Stimulated activated CD8-positive, alpha-beta memory T cell treated with anti-CD3 and anti-CD28 coated beads, Interleukin-2, amount 100 ng/mL, for 48 hours (primary cell): Measurements from ENCODE around the gene AGR3.

Experiments
- DNase-seq, 2 donors: peaks; one replicate each; pipeline ENCODE4 v3.0.0-alpha.2; 2020; ENCODE audit warnings: low read depth in 2 of 2

AGR3 gene

DNA sequence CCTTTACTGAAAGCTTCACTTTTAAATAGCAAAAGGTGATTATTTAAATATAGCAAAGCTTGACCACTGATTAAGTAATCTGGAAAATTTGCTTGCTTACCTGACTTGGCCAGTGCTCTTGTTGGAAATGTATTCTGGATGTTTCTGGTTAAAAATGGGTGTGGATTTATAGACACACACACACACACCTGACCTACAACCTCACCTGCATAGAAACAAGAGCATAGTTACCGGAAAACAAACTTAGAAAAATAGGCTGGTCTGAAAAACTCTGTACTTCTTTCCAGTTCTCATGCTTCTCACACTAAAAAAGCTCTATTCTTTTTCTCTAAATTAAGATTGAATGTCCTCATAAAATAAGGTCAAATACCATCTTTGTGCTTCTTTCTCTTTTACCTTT is at the start of gene AGR3:
Gene AGR3 (minus strand): TSS at position 140 of the 400 bp plus-strand sequence. CDS start 3,365 bp downstream, outside the sequence.
- no peak for DNase-seq

DNA sequence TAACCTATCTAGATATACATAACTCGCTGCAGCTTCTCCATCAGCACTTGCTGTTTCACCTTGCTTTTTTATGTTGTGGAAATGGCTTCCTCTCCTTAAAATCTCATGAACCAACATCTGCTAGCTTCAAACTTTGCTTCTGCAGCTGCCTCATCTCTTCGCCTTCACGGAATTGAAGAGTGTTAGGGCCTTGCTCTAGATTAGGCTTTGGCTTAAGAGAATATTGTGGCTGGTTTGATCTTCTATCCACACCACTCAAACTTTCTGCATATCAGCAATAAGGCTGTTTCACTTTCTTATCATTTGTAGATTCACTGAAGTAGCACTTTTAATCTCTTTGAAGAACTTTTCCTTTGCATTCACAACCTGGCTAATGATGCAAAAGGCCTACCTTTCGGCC is 49.2 kb upstream of the AGR3 start:
- no peak for DNase-seq

DNA sequence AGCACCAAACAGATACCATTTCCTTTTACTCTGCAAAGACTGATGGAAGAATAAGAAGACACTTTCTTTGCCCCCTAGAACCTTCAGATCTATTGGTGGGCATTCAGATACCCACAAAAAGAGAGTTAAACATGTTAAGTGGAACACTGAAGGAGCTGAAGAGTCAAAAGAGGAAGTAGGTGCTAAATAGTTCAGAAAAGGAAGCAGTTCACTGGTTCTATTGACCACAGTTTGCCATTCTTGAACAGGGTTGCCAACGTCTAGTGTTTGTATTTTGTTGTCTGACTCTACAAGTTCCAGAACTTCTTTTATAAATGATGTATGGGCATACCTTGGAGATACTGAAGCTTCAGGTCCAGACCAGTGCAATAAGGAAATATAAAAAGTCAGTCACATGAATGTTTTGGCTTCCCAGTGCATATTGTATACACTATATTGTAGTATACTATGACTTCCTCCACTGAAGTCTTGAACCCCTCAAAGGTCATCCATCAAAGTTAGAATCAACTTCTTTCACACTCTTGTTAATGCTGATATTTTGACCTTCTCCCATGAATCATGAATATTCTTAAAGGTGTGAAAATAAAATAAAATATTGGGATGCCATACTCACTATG is 47.5 kb upstream of the AGR3 start:
- no peak for DNase-seq

DNA sequence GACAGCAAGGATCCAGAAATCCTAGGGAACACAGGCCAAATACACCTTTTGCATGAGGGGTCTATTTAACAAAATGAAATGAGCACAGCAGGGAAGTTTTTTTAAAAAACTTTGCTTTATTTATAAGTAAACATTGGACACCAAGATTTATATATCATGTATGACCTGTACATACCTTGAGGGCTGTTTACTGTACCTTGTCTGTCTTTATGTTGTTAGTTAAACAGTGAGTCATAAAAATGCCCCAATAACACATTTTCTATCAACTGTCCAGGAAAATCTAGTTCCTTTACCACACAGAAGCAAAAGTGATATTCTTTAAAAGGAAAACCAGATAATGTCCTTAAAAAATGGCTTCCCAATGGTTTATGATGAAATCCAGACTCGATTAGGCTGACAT is 45.1 kb upstream of the AGR3 start:
- DNase-seq: no peak

DNA sequence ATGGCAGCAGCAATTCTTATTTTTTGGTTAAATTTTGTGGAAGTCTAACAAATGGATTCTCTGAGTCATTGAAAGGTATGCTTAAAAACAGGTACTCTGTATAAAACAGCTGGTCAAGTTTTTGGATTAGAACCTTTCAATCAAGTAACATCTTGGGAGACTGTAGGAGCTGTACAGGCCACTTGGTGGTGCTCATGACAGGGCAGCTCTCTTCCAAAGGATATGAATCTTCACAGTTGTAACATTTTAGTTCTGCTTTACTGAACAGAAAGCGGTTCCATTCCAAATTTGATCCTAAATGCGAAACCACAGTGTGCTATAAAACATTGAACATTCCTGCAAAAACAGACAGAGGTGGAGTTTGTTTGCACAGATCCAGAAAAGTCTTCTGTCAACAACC is 44.5 kb upstream of the AGR3 start:
- no peak for DNase-seq

DNA sequence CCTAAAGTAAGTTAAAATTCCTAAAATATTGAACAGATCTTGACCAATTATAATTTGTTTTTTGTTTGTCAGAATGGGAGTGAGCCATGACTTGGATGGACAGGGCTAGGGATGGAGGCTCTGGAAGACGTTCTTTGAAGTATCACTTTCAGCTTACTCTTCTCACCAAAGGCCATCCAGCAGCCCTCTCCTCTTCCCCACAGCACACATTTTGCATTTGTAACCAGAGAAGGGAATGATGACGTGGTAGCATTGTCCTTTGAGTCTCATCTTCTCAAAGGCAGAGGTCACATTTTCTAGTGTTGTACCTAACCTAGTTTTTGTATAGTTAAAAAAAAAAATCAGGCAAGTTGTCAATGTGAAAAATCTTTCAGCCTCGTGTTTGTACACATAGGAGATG is 43.8 kb upstream of the AGR3 start:
- DNase-seq: no peak

DNA sequence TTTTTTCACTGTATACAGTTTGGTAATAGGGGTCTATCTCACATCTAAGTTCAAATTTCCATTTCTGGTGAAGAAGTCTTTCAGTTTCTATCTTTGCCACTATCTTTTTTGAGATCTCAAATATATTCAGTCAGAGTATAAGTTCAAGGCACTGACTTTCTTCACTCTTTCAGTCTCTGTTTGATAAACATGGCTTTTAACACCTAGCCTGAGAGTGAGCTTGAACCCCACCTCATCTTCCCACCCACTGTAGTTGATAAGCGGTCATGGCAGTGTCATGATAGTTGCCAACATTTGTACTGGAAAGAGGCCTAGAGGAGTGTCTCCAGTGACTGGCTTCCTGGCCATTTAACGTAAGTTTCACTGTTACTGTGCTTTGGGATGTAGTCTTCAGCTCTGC is 41.2 kb upstream of the AGR3 start:
- no peak for DNase-seq

DNA sequence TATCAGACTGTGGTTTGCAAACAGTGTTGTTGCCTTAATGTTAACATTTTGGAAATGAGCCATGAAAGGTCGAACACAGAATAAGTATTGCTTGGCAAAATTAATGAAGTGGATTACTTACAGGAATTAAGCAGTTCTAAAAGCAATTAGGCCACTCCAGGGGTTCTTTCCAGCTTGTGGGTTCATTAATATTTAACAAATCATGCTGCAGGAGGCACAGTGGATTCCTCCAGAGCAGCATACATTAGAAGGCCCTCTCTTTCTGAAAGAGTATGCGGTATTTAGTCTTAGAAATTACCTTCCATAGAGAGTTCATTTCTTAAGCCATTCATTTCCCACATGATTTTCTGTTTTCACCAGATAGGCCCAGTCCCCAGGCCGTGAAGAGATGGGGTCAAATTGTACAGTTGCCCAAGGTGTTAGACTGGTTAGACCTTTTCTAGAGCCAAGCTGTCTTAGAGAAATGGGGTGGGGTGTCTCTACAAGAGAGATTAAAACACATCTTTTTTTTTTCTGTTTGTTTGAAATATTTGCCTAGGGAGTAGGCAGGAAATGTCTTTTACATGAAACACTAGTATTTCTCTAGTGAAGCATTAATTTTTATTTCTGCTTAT is 40.0 kb upstream of the AGR3 start:
- no peak for DNase-seq

DNA sequence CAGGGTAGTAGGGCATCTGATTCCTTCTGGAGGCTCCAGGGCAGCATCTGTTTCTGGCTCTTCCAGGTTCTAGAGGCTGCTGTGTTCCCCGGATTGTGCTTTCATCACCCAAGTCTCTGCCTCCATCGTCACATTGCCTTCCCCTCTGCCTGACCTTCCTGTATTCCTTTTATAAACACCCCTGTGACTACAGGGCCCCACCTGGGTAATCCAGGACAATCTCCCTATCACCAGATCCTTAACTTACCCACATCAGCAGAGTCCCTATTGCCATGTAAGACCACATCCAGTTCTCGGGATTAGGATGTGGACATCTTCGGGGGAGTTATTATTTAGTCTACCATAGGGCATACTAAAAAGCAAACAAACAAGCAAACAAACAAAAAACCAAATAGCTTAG is 39.4 kb upstream of the AGR3 start:
- no peak for DNase-seq

DNA sequence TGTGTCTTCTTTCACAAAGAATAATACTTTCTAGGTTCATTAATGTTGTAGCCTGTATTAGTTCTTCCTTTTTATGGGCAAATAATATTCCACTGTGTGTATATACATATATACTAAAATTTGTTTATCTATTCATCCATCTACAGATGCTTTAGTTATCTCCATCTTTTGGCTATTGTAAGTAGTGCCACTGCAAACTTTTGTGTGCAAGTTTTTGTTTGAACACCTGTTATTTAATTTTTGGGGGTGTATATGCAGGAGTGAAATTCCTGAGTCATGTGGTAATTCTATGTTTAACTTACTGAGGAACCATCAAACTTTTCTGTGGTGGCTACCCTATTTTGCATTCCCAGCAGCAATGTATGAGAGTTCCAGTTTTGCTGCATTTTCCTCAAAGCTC is 37.7 kb upstream of the AGR3 start:
- DNase-seq: no peak

DNA sequence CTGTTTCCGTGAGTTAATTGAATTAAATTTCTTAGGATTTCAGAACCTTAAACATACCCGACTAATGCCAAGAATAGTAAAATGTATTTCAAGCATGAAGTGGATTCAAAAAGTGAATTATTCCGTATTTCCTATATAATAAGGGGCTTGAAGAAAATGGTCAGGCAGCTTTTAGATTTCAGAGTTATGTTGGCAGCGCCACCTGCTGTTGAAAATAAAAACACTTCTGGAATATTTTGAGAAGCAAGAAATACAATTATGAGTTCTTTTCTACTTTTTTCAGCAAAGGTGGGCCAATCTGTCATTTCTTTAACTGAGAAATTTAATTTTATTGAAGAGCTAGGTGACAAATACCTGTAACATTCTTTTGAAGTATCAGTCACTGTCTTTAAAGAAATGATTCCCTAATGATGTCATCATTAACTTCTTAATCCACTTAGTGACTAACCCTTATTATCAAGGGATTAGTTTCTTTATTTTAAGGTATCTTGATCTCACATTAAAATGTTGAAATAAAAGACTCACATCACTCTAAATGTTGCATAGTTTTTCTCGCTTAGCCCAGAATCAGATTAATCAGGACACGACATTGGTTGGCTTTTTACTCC is 36.6 kb upstream of the AGR3 start:
- DNase-seq: no peak

DNA sequence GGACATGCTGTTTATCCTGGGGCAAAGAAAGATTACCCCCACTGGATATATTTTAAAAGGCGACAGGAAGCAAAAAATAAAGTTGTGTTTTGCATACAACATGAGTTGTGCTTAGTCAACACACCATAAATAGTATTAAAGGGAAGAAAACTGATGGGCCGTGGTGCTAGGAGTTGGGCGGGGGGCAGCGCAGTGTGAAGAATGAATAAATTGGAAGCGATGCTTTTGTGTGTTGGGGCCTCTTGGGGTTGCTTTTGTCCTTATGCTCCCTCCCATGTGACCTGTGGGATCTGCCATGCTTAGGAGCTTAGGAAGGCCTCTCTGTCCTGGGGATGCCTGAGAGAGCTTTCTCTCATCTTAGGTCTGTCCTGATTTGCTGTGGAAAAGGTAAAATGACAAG is 35.0 kb upstream of the AGR3 start:
- DNase-seq: no peak

DNA sequence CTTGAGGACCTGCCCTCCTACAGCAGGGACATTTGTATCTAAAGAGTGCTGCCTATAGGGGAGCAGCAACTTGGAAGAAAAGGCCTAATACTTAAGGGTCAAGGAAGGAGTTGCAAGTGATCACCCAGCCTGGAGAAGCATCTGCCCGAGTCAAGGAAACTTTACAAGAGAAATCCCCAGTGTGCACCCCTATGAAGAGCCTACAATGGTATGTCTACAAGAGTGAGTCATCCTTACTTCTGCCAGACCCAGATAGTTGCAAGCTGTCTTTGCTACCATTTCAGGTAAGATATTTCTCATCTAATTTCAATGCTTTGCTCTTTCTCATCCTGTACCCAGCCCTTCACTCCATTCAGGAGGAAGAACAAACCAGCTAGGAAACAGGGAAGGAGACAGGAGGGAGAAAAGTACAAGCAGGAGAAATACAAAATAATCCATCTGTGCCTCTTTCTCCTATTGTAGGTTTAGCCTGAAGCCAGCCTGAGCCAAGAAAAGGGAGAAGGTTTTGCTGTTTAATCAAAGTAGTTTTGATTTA is 34.4 kb upstream of the AGR3 start:
- DNase-seq: no peak

DNA sequence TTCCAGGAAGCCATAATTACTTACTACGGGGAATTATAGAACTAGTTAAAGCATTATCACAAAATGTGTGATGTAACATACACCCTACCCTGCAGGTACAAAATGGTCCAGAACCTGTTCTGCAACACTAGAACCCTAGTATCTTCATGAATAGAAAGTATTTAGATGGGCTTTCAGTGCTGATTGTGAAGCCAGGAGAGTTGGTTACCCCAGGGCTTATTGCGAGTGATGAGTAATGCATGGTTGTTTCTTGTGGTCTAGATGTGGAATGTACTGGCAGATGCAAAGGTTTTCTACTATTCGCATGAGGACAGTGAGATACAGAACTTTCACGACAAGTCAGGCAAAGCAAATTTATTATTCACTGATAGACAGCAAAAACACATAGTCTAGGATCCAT is 33.6 kb upstream of the AGR3 start:
- no peak for DNase-seq

DNA sequence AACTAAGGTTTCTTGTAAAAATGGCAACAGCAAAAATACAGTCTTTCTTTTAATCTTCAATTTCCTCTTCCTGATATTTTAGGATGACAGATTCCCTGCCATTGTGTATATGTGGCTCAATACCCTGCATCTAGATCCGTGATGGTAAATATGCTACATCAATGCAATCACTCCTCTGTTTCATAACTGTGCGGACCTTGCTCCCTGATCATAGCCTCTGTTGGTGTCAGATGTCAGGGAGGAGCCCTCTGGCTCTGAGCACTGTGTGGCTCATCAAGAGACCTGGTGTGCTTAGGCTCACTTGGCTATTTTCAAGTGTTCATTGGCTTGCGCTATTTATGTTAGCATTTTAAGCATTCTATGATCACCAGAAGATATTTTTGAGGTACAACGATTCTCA is 33.0 kb upstream of the AGR3 start:
- no peak for DNase-seq

DNA sequence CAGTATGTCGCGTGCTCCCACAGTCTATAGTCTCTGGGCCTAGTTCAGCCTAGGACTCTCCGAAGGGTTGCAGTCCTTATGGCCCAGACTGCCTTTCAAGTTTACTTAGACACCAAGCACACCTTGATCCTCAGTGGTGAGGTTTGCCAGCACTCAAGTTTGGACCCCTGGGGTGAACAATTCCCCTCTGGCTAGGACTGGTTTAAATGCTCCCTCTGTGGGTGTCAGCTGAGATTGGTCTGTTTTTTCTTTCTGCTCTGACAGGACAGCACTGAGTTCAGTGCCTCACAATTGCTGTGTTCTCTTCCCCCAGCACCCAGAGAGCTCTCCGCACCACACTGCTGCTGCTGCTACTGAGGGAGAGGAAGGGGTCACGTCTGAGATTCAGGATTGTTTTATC is 31.9 kb upstream of the AGR3 start:
- no peak for DNase-seq

DNA sequence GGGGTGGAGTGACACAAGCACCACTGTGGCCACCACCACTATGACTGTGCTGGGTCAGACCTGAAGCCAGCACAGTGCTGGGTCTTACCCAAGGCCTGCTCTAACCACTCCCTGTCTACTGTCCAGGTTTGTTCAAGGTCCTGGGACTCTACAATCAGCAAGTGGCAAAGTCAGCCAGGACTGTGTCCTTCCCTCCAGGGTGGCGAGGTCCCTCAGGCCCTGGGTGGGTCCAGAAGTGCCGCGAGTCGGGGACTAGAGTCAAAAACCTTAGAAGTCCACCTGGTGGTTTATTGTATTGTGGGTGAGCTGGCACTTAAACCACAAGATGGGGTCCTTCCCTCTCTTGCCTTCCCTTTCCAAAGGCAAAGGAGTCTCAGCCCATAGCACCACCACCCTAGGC is 30.8 kb upstream of the AGR3 start:
- DNase-seq: no peak

DNA sequence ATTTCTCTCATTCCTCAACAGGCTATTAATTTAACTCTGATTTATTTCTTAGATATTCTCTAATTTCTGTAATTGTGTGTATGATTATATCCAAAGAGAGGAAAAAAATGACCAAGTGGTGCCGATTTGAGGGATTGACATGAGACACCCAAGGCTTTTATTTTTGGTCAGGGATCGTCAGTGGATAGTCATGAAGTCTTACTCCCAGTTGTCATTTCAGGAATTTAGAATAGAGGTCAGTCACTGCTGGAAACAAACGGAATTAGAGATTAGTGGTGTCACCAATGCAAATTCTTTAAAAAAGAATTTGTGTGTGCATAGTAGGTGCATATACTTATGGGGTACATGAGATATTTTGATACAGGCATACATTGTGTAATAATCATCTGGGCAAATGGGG is 26.8 kb upstream of the AGR3 start:
- no peak for DNase-seq

DNA sequence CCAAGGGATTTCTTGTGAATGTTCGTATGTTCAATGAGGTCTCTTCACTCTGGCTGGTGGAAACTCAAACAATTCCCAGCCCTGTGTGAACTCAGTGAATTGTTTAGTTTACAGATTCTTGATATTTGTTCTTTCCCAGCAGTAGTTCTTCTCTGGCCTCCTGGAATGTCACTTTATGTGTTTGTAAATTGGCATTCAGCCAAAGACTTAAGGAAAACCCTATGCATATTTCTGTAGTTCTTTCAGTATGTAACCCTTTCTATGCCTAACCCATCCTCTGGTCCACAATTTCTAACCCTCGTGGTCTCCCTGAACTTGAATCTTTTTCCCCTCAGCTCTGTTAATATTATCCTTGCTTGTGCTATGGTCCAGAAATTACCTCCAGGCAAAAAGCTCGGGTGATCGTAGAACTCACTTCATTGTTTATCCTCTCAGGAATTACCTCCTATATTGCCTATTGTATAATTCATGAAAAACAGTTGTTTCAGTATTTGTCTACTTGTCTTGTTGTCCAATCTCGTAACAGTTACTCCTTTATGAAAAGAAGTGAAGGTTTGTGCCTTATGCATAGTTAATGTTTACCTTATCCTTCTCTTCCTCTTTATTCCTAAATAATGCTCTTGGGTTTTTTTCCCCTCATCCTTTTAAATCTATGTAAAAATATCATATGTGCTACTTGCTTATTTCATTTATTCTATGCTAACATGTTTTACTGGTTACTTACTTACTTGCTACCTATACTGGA is 23.7 kb upstream of the AGR3 start:
- DNase-seq: no peak

DNA sequence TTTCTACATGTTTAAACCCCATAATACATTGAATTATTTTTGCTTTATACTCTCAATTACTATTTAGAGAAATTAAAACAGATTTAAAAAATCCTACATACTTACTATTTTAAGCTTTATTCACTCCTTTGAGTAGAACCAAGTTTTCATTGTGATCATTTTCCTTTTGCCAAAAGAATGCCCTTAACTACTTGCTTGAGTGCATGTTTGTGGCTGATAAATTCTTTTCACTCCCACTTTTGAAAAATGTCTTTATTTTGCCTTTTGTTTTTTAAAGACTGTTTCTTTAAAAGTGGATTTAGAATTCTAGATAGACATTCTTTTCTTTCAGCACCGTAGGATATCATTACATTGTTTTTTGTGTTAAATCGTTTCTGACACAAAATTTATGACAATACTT is 22.3 kb upstream of the AGR3 start:
- no peak for DNase-seq

DNA sequence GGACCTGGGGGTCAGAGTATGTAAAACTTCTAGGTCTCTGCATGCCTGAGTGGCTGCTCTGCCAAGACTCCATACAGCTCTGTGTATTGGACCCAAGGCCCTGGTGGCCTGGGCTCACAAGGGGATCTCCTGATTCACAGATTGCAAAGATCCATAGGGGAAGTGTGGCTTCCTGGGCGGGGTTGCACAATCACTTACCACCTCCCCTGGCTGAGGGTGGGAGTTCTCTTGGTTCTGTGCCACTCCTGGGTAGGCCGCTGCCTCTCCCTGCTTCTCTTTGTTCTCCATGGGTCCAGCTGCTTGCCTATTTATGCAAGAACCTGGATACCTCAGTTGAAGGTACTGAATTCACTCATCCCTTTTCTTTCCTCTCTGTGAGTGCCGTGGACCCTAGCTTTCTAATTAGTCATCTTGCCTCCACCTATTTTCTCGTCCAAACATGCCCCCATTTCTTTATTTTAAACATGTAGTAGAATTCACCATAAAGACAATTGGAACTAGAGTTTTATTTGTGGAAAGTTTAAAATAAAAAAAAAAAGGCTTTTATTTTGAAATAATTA is 18.5 kb upstream of the AGR3 start:
- no peak for DNase-seq

DNA sequence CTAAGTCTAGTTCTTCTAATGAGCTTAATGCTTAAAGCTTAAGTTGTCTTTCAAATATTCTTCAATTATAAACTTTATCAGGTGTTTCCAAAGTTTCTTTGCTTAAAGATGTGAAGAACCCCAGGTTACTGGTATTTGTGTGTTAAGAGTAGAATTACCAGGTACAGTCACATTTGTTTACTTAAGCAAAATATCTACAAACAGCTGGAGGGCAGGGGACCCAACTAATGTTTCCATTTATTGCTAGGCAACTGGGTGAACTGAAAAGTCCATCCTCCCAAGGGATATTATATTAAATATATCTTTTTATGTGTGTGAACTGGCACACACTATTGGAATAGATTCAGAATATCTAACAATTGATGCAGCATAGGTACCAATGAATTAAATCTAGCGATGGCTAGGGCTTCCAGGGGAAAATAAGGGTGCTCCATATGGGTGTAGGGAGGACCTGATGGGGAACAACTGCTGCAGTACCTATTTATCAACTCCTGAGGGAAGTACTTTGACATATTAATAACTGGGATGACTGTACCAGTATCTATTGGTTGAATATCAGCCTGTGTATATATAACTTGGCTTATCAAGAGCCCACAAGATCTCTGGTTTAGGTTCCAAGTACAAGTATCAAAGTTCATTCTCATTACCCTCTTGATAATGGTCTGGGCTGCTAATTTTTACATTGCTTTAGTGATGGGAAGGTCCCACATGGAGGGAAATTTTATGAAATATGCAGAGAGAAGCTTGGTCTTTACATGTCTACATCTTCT is 10.3 kb upstream of the AGR3 start:
- no peak for DNase-seq
